Measurements from ENCODE around the gene CAMK1D.

DNA sequence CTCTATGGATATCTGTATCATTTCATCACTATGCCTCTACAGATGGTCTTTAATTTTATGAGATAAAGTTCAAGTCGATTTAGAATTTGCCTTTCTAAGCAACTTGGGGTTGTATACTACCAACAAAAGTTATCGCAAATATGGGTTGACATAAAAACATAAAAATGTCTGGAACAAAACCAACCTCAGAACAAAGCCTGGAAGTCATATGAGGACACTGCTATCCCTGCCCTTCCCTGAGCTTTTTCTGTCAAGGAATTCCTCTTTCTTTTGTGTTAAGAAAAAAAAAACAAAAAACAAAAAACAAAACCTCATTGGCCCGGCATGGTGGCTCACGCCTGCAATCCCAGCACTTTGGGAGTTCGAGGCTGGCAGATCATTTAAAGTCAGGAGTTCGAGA lies 319.3 kb downstream of the CAMK1D start:
- TF ChIP-seq GATA2 (IDR thresholded peaks at IDR 0.05; ENCODE audit: low read depth, low read length) (no peak), GATA3 (IDR thresholded peaks at IDR 0.05; ENCODE audit: low read depth, low read length) (no peak)
